Activated CD8-positive, alpha-beta memory T cell treated with anti-CD3 and anti-CD28 coated beads for 48 hours (primary cell): ENCODE measurements around the gene SPINK5.

Experiments
- DNase-seq, 3 experiments: peaks; one replicate each; pipeline ENCODE4 v3.0.0-alpha.2; 2020; ENCODE audit warnings: low read depth in 2 of 3, low spot score in 2 of 3

Gene SPINK5

DNA sequence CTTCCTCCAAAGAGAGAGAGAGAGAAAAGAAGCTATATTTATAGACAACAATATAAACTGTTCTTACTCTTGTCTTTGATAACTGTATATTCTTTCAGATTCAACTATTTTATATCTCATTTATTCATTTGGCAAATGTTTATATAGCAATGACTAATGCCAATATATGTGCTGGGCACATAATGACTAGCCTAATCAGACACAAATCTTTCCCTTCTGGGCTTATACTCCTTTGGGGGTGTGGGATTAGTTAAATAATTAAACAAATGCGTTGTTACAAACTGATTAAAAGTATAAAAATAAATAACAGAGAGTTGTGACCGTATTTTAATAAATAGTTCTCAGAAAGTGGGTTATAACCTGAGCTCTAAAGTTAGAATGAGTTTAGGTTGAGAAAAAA, 108.6 kb downstream of the SPINK5 start:
- DNase-seq, result no peak

DNA sequence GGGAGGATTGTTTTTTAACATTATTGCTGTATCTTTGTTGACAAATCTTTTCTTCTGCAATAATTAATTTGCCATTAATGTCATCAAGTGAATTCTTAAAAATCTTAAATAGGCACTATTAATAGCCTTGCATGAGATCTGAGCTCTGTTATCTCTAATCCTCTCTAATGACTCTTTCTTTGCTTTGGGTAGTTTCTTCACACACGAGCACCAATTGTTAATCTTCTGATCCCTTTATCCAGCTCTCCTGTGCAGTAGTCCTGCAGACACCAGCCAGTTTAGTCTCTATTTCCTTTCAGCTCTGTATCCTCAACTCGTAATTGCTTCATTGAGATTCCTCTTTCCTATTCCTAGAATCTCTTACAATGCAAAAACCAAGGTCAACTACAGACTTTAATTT, 112.7 kb downstream of the SPINK5 start:
- no peak for DNase-seq

DNA sequence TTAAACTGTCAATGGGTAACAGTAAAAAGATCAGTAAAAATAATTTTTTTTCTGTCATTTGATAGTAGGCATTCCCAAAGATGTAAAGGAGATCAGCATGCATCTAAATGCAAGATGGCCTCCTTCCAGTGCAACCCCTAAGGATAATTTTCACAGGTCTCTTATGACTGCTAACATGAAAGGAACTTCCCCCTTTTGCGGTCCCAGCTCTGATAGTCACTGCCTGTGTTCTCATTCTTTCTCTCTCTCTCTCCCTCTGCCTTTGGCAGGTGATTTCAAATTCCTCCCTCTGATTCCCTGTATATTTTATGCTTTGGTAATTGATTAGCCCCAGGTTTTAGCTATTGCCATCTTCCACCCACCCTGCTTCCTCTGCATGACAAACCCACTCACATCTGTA, 113.4 kb downstream of the SPINK5 start:
- no peak for DNase-seq

DNA sequence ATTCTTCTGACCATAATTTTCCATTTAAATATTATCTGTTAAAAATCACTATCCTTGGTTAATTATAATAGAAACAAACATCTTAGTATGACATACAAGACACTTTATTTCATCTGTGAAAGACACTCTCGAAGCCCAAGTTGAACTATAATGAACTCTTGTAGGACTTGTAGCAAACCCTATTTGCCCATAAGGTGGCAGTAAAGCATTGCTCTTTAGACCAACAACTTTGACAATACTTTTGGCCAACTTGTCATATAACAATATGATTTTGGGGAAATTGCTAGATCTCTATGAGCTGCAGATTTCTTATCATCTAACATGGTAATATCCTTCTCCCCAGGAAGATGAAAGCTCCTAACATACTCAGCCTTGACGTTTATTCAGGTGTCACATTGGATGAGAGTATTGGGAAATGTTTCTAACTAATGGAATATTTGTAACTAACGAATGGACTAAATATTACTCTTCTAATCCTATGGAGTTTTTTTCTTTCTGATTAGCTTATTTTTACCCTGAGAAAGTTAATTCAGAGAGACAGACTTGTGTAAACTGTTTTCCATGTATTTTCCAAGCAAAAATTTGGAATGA, 115.5 kb downstream of the SPINK5 start:
- DNase-seq, result no peak

DNA sequence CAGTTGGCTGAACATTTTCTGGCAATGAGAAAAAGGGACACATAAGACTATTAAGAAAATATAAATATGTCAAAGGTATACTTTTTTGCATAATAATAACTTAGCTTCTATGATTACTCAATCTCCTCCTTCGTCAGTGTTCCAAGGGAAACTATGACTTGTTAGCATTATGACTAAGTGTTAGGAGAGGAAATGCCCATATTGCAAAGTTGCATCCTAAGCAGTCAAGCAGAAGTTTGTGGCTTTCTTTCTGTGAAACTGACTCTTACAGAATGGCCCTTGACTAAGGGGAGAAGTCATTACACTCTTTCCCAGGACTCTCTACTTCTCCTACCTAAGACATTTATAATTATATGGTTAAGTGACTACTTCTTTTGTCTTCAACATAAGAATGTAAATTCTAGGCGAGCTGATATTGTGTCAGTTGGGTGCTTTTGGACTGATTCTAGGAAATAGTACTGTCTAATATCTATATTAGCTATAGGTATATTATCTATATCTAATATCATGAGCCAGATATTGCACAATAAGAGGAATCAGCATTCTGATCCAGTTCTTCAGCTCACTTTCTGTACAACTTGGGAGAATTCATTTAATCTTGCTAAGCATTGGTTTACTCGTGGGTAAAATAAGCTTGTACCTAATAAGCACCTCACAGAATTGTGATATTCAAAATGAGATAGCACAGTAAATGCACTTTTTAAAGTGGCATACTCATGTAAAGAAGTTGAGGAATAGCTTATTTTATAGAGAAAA, 122.6 kb downstream of the SPINK5 start:
- DNase-seq, result no peak
